GM19397 (cell line): ENCODE measurements around the gene TPPP.
"Not testable (repeated sequence)": the region's sequence is repeated elsewhere in the genome, so short reads cannot be mapped to it uniquely, and the experiment has no call there.

ENCODE experiments used
- ATAC-seq: cut with Tn5 transposase; IDR thresholded peaks from one replicate; pipeline ENCODE4 v1.9.1; 2021; ENCODE audit warnings: mild to moderate bottlenecking, moderate library complexity; ENCODE audit not compliant: unreplicated experiment

Gene TPPP

GRCh38 chr5:695475-695874 lies 2.3 kb upstream of the TPPP start:
- ATAC-seq, result not testable (repeated sequence)

DNA sequence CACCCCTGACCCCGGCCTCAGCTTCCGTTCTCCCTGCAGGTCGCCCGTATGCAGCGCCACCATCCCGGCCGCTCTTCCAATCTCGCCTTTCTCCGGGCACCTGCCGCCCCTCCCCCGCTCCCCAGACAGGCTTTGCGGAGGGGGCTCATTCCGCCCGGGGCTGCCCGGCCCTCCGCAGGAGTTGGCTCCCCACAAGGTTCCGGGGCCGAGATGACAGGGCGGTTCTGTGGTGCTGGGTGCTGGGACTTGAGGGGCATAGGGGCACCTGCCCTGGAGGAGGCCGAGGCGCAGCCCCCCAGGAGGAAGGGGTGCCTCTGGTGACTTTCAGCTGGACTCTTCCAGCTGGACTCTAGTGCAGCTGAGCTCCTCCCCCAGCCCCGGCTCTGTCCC lies 885 bp upstream of the TPPP start:
- ATAC-seq, result not testable (repeated sequence)

DNA sequence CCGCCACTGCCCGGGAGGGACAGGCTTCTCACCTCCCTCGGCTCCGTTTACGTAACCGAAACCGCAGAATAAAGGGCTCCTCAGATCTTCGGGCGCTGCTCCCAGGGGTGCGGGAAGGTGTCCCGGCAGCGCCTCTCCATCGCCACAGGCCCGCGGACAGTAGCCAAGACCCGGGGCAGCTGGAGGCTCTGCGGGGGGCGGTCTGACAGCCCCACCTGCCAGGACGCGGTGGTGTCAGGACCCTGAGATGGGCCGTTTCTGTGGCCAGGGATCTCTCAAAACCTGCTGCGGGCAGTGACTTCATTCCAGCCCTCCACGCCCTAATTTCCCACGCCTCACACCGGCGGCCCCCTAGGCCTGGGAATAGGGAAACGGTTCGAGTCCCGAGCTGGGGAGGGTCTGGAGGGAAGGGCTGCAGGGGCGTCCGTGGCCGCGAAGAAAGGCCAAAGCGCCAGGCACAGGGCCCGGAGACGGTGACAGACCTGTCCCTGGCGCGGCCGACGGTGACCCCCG lies 567 bp downstream of the TPPP start:
- peak; percentile 19 for ATAC-seq

DNA sequence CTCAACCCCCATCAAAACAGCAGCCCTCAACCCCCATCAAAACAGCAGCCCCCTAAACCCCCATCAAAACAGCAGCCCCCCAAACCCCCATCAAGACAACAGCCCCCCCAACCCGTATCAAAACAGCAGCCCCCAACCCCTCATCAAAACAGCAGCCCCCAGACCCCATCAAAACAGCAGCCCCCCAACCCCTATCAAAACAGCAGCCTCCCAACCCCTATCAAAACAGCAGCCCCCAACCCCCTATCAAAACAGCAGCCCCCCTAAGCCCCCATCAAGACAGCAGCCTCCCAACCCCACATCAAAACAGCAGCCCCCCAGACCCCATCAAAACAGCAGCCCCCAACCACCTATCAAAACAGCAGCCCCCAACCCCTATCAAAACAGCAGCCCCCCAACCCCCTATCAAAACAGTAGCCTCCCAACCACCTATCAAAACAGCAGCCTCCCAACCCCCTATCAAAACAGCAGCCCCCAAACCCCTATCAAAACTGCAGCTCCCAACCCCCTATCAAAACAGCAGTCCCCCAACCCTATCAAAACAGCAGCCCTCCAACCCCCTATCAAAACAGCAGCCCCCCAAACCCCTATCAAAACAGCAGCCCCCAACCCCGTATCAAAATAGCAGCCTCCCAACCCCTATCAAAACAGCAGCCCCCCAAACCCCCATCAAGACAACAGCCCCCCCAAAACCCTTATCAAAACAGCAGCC lies 1.2 kb downstream of the TPPP start:
- no peak for ATAC-seq

DNA sequence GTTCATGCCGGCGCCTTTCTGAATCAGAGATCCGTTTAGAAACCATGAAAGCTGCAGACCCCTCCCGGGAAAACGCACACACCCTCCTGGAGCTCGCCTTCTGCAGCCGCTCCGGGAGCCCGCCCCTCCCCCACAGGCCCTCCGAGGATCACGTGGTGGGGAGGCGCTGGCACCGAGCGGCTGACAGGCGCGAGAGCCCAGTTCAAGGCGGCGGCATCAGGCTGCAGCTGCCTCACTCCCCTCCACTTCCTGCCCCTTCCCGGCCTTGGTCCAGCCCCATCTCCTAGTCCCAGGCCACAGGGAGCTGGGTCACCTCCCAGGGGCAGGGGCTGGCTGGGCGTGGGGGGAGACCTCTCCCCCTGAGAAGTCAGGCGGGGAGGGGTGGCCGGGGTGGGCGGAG lies 2.1 kb downstream of the TPPP start:
- not testable (repeated sequence) for ATAC-seq

DNA sequence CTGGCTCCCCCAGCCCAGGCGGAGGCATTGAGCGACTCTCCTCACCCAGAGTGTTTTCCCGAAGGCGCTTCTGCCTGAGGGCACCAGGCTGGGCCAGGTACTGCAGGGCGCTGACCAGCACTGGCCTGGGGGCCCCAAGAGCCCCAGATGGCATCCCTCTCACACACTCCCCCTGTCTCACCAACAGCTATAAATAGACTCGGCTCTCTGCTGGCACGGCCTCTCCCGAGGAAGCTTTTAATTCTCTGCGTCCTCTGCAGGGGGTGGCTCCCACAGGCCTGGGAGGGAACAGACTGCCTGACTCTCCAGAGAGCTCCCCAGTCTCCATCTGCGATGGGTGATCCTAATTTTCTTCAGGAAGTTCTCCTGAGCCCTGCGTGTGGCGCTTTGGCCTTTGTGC lies 2.9 kb downstream of the TPPP start:
- ATAC-seq, result not testable (repeated sequence)

DNA sequence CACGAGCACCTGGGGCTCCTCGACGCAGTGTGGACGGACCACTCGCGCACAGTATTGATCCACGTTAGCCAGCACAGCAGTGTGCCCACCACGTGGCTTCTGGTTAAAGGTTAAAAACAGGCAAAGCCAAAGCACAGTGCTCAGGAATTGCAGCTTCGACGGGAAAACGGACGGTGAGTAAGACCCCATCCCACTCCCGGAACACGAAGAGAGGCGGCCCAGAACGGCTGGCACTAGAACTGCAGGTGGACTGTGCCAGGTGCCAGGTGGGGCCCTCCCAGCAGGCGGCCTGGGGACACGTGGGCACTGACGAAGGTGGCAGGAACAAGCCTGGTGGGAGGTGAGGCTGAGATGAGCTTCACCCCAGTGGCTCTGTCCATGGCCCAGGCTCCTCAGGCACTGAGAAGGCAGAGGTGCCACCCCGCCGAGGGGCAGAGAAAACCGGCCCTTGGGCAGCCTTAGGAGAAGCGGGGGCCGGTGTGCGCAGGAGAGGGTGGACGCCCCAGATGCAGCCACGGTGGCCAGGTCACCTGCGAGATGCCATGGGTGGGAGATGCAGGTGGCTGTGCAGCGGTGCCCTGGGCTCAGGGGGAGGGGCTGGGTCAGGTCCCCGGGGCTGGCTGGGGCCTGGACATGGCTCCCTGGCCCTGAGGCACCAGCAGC lies 4.7 kb downstream of the TPPP start:
- ATAC-seq, result not testable (repeated sequence)

DNA sequence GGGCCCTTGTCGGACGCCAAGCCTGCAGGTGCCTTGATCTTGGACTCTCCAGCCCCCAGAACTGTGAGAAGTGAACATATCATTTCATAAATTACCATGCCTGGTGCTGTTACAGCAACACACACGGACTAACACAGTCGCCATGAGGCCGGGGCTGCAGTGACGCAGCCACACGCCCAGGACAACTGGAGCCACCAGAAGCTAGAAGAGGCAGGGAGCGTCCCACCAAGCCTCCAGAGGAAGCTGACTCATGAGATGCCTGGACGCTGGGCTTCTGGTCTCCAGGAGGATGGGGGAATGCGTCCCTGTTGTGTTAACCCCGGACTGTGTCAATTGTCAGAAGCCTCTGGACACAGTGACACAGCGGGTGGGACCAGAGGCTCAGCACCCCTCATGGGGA lies 6.2 kb downstream of the TPPP start:
- not testable (repeated sequence) for ATAC-seq

- ATAC-seq, result not testable (repeated sequence)
Observed at GRCh38 chr5:686172-686523, 7.0 kb downstream of the TPPP start.

DNA sequence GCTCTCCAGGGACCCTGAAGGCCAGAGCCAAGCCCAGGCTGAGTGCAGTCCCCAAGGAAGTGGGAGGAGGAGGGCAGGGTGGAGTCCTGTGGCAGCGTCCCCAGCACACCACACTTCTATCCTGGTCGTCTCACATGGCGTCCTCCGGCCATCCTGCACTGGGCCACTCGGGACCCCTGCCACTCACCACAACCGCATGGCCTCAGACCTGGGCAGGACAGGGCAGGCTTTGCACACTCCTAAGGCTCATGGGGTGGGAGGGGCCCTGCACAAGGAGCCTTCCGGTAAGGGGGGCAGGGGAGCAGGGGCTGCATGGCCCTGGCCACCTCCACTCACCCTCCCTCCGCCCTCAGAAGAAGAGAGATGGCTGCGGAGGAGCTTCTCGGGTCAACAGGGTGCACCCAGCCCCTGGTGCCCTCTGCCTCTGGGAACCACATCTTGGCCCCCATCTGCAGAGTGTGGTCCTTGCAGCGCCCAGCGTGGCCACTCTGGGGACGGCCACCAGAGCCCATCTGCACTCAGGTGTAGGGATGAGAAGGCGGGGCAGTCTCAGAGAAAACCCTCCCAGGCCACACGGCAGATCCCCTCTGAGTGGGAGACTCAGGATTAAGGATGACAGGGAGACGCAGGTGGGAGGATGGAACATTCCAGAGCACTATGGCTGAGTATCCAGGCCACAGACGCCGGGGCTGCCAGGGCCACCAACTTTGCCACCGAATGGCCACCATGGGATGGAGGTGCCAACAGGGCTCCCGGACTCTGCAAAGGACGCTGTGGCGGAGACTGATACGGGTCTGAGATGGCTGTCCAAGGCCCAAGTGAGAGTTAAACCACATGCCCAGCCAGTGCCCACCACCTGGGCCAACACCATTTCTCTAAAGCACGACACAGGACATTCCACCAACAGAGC lies 7.6 kb downstream of the TPPP start:
- no peak for ATAC-seq

- ATAC-seq, result no peak
Observed at GRCh38 chr5:684751-685216, 8.4 kb downstream of the TPPP start.

GRCh38 chr5:683551-684481 lies 9.3 kb downstream of the TPPP start:
- ATAC-seq, result no peak

GRCh38 chr5:682651-683358 lies 10.3 kb downstream of the TPPP start:
- not testable (repeated sequence) for ATAC-seq

GRCh38 chr5:682216-682615 lies 10.9 kb downstream of the TPPP start:
- ATAC-seq, result not testable (repeated sequence)

DNA sequence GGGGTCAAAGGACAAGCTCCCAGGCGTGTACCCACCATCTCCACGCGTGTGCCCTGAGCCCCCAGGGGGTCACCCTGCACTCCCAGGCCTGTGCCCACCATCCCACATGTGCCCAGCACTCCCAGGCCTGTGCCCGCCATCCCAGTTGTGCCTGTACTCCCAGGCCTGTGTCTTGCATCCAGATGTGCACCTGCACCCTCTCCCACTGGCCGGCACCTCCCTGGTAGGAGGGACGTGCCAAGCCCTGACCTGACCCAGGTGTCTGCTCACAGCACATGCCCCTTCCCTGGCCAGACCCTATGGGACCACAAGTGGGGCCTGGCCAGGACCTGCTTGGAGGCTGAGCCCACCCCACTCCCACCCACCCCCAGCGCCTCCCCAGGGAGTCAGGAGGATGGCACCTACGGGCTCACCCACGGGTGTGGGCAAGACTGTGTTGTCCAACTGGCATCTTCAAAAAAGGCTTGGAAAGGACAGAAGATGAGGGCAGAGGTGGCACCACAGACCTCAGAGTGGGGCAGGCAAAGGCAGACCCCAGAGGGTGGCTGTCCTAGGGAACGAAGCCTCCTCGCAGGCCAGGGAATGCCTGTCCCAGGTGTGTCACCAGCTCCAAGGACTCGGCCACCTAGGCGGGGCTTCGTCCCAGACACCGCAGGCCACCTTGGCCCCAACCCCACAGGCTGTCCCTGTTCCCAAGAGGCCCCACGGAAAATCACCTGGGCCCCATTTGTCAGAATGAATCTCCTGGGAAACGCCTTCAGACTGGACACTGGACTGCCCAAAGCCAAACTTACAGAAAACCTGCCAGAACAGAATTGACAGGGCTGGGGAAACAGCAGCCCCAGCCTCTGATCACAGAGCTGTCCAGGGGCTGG lies 11.6 kb downstream of the TPPP start:
- ATAC-seq, result not testable (repeated sequence)

GRCh38 chr5:680836-681235 lies 12.3 kb downstream of the TPPP start:
- not testable (repeated sequence) for ATAC-seq

DNA sequence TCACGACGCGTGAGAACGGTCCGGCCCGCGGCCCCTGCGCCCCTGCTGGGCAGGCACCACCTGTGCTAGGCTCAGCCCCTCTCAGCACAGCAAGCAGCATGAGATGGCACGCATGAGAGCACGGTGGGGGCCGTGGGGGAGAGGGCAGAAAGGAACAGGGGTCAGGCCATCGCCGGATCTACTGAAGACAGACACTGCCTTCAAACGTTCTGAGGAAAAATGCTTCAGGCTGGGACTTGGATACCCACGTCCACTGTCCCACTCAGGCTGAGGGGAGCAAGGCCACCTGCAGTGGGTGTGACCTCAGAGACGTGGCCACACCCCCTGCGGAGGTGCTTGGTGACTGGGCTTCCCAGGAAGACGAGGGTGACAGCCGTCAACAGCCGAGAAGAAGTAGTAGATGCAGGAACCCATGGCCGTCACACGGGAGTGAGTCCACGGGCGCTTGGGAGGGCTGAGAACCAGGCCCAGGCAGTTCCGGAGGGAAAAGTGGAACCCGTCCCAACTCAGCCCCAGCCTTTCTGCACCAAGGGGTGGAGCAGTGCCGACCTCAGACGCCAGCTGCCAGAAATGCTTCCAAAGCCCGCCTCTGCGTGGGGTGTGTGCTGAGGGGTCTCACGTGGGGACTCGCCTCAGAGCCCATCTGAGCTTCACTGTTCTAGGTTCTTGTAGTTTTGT lies 12.9 kb downstream of the TPPP start:
- not testable (repeated sequence) for ATAC-seq
